Measurements from ENCODE around the gene ZNF232.

DNA sequence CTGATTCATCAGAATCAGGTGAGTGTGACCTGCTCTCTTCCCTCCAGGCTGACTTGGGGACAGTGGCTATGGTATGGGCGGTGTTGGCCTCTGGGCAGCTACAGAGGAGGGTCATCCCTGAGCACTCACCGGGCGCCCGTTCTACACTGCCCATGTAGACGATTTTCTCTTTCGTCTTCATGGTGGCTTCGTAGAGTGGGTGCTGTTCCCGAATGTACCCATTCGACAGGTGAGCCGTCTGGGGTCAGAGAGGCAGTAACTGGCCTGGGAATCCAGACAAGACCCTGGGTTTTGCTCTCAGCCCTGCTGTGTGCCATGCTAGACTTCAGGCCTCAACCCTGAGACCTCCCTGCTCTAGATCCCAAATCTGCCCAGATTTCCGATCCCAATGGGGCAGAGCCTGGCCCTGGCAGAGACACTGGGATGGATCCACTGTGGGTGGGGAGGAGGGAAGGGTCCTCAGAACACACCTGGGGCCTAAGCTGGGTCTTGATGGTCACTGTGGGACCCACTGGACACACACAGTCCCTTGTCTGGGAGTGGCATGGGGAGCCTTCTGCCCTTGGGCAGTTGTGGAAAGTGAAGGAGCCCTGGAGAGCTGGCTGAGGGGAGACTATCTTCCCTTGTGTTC is 17.3 kb upstream of the ZNF232 start:
- no peak for TF ChIP-seq CEBPB (IDR thresholded peaks at IDR 0.05)
- no peak for TF ChIP-seq TCF12 (IDR thresholded peaks at IDR 0.05; ENCODE audit: low read depth)
- TF ChIP-seq TAF1 (IDR thresholded peaks at IDR 0.05; ENCODE audit: low read depth): no peak
- TF ChIP-seq RAD21 (IDR thresholded peaks at IDR 0.05; ENCODE audit: low read depth): no peak
- no peak for TF ChIP-seq MAX (IDR thresholded peaks at IDR 0.05)
- no peak for TF ChIP-seq ZBTB7A (IDR thresholded peaks at IDR 0.05; ENCODE audit: low read depth)
- TF ChIP-seq TEAD4 (IDR thresholded peaks at IDR 0.05): no peak
- TF ChIP-seq EP300 (IDR thresholded peaks at IDR 0.05; ENCODE audit: borderline replicate concordance): no peak

Measured in Ishikawa (cell line).